Neural progenitor cell (in vitro differentiated cells): ENCODE measurements around the gene EPHB2.

Source experiments
- CTCF ChIP-seq: fragments of 200-600 bp; sonication (generic); IDR thresholded peaks from 2 replicates; pipeline ENCODE4 v1.5.1; 2017; ENCODE audit warnings: antibody characterized with exemption, mild to moderate bottlenecking
- EZH2 ChIP-seq: fragments of 200-600 bp; sonication (generic); IDR thresholded peaks from 2 replicates; pipeline ENCODE4 v1.6.1; 2017; ENCODE audit warnings: antibody characterized with exemption, mild to moderate bottlenecking, moderate library complexity
- EZH2phosphoT487 ChIP-seq: fragments of 200-600 bp; sonication (generic); IDR thresholded peaks from 2 replicates; pipeline ENCODE4 v1.6.1; 2017; ENCODE audit warnings: antibody characterized with exemption

- TF ChIP-seq CTCF (no peak), EZH2 (no peak), EZH2phosphoT487 (no peak)
Observed at GRCh38 chr1:22780696-22781095, 70.1 kb downstream of the EPHB2 start.
